Left cardiac atrium (tissue), 4 donors: ENCODE measurements around the gene IFNA7. TPM values are rescaled to one million over a fixed set of nuclear protein-coding genes. Genes with fewer than 3 reads are reported as not detected.
"Not testable (repeated sequence)": the region's sequence is repeated elsewhere in the genome, so short reads cannot be mapped to it uniquely, and the experiment has no call there.

Experiments
- ATAC-seq, 2 donors: fragments of 200-7000 bp; cut with Tn5 transposase; one replicate each; pipeline ENCODE4 v1.9.1; 2020; ENCODE audit warnings: mild to moderate bottlenecking in 2 of 2, moderate library complexity in 2 of 2
- DNase-seq: peaks from one replicate; pipeline ENCODE4 v3.0.0-alpha.2; 2020
- intact Hi-C, 2 donors: fragments of 100-400 bp; cut with DNase I; formaldehyde crosslinking; loops; one replicate each; pipeline versions ENCODE4 v1.14.1 to v1.15.1; 2022 to 2023
- long read RNA-seq: library from polyadenylated mRNA; unstranded; transcript quantifications from one replicate; pipeline ENCODE4 v2.0.0, GENCODE V29; 2021
- total RNA-seq, 2 donors: library from RNA; stranded (reverse); fragmentation: NEBNext Ultra II Directional; extraction: Animal tissue kit (Norgen Biotek cat#: 25700); gene quantifications; one replicate each; pipeline ENCODE4 v1.2.1, GENCODE V29; 2021
- donor health status: DM: no; HTN: yes; CAD: no.
- donor health status: DM: no; HTN: yes; CAD: no; lungs with severe emphysema.
- donor health status: DM: yes; HTN: yes; CAD: no.
- donor health status: Dilated cardiomyopathy.

The IFNA7 gene
- total RNA-seq, result not detected
- long read RNA-seq, result 0 reads

- ATAC-seq, DNase-seq, intact Hi-C loops: not testable (repeated sequence)
Observed at GRCh38 chr9:21202105-21202504, at the start of gene IFNA7. TSS of gene IFNA7 (minus strand) at chr9:21202205. CDS start at chr9:21202165, 40 bp downstream.

DNA sequence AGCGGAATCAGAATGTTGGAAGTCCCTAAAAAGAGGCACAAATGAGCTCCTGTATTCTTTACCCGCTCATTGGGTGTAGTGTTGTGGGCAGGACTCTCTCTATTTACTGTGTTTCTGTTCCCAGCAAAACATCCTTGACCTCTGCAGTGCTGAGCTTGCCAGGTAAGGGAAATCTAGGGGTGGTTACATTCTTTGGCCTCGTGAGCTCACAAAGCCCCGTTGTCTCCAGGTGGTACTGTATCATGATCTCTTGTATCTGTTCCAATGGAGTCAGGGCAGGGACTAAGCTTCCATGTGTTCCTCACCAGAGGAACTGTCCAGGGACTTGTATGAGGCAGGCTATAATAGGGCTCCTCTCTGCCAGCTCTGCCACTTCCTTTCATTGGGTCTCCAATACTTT, 49.6 kb upstream of the IFNA7 start:
- ATAC-seq, result no peak
- intact Hi-C loops, result loop anchor here in 1 of 2 donors (10.0 kb wide), 1 partner anchor 543 kb away; no protein-coding TSS in a partner anchor
- no peak for DNase-seq

- ATAC-seq (no peak), DNase-seq (no peak)
- intact Hi-C loops, result loop anchor here in 1 of 2 donors (10.0 kb wide), 1 partner anchor 544 kb away; no protein-coding TSS in a partner anchor
Observed at GRCh38 chr9:21251190-21251589, 49.2 kb upstream of the IFNA7 start.

- no peak for ATAC-seq
- intact Hi-C loops, result no loop called here
- DNase-seq, result no peak
Observed at GRCh38 chr9:21244836-21245235, 42.8 kb upstream of the IFNA7 start.

DNA sequence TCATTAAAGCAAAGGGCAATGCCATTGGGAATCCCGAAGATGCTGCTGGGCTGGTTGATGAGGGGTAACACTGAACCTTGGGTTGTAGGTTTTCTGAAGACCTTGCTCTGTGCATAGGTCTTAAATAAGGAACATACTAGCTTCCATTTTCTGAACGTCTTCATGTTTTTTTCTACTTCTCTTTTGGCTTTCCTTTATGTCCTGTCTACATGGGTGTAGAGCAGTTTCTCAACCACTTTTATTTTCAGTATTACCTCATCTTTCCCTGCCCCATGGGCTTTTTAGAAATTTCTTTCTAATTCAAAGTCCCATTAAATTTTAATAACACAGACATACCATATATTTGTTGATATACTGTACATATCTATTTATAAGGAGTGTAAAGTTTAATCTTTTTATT, 37.9 kb upstream of the IFNA7 start, which contains the start of gene IFNA14:
TSS of gene IFNA14 (minus strand) at position 95 of the 400 bp plus-strand sequence. CDS start at position 25, 70 bp downstream.
- ATAC-seq, result no peak
- no peak for DNase-seq
- intact Hi-C loops, result no loop called here

DNA sequence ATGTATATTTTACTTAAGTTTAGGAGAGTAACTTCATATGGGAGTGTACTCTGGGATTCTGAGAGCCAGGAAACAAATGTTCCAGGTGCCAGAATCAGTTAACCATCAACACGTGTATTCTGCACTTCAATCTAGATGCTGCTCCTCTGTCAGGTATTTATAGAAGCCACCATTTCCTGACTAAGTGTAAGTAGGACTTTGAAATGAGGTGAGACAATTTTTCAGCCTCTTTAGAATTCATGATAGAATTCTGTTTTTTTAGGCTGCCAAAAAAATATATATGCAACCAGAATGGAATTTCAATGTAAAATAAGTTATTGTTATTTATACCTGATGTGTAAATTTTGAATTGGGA, 34.3 kb upstream of the IFNA7 start:
- intact Hi-C loops, DNase-seq, ATAC-seq: not testable (repeated sequence)

- intact Hi-C loops, DNase-seq: not testable (repeated sequence)
- ATAC-seq, result peak; percentile 59 to 60
Observed at GRCh38 chr9:21235468-21236359, 33.7 kb upstream of the IFNA7 start.

DNA sequence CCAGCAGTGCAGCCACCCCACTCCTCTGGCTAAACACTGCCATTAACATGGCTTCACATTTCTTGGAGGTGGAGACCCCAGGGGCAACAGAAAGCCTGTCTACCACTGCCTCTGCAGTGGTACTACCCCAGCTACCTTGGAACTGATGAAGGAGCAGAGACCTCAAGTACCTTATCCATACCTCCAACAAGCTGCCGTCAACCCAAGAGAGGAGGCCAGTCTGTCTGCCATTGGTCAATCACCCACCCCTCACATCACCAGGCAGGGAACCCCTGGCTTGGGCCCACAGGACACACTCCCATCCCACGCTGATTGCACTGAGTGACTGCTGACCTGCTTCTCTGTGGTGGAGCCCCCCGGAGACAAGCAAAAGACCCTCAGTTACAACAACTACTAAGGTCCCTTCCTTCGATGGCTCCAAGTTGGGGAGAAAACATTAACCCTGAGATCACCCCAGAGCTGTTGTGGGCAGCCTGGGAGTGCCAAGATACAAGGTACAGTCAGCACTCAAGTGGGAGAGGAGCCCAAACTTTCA, 32.2 kb upstream of the IFNA7 start:
- DNase-seq, result no peak
- no peak for ATAC-seq
- intact Hi-C loops, result no loop called here

DNA sequence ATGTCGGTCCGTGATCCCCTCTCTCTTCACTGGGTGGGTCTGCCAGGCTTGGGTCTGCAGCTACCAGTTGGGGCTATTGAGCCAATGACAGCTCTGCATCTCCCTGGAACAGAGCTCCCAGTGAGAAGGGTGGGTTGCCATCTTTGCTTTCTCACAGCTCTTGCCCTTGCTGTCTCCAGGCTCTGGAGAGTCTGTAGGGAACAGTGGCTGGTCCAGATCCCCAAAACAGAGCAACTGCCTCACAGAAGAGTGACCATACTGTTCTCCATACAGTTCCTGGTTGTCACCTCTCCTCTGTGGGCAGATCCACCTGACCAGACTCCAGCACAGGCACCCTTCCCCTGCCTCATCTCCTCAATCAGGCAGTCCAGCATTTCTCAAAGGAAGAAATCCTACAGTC, 31.3 kb upstream of the IFNA7 start:
- peak in 1 of 2 donors; percentile 8 for ATAC-seq
- intact Hi-C loops, result no loop called here
- DNase-seq, result no peak

- no peak for ATAC-seq
- DNase-seq, result no peak
- intact Hi-C loops, result no loop called here
Observed at GRCh38 chr9:21228122-21228521, 26.1 kb upstream of the IFNA7 start, which contains the start of gene IFNA17. TSS of gene IFNA17 (minus strand) at chr9:21228222. CDS start at chr9:21228173, 49 bp downstream.

- DNase-seq, intact Hi-C loops, ATAC-seq: not testable (repeated sequence)
Observed at GRCh38 chr9:21217211-21217610, 15.2 kb upstream of the IFNA7 start, which contains the start of gene IFNA16. TSS of gene IFNA16 (minus strand) at chr9:21217311. CDS start at chr9:21217305, 6 bp downstream.

- intact Hi-C loops, DNase-seq, ATAC-seq: not testable (repeated sequence)
Observed at GRCh38 chr9:21213411-21214326, 11.7 kb upstream of the IFNA7 start.

GRCh38 chr9:21212160-21212559, 10.2 kb upstream of the IFNA7 start:
- peak in 1 of 2 donors; percentile 15 for ATAC-seq
- DNase-seq, intact Hi-C loops: not testable (repeated sequence)

- not testable (repeated sequence) for DNase-seq
Observed at GRCh38 chr9:21210782-21211181, 8.8 kb upstream of the IFNA7 start.

GRCh38 chr9:21210311-21210710, 8.3 kb upstream of the IFNA7 start:
- intact Hi-C loops, result no loop called here
- DNase-seq, result no peak
- no peak for ATAC-seq

More at GRCh38 chr9:21210782-21211181, 8.8 kb upstream of the IFNA7 start:
- ATAC-seq, intact Hi-C loops: not testable (repeated sequence)

GRCh38 chr9:21207043-21207442, 5.0 kb upstream of the IFNA7 start, which contains the start of gene IFNA10:
TSS of gene IFNA10 (minus strand) at chr9:21207143. CDS start at chr9:21207097, 46 bp downstream.
- ATAC-seq, DNase-seq, intact Hi-C loops: not testable (repeated sequence)

GRCh38 chr9:21205204-21205603, 3.2 kb upstream of the IFNA7 start:
- ATAC-seq (no peak), DNase-seq (no peak)
- intact Hi-C loops, result no loop called here

GRCh38 chr9:21194867-21195776, 6.9 kb downstream of the IFNA7 start:
- ATAC-seq, result peak; percentile 44 to 75

More at GRCh38 chr9:21194867-21195776, 6.9 kb downstream of the IFNA7 start:
- DNase-seq, intact Hi-C loops: not testable (repeated sequence)
